ENCODE results near the gene VKORC1.
A peak's percentile ranks its signal among the peaks of the same experiment; 100 is the strongest.
"Not testable (repeated sequence)": the region's sequence is repeated elsewhere in the genome, so short reads cannot be mapped to it uniquely, and the experiment has no call there.

The VKORC1 gene

GRCh38 chr16:31106509-31107464, 12.2 kb upstream of the VKORC1 start:
- no peak for DNase-seq

GRCh38 chr16:31105677-31106213, 11.1 kb upstream of the VKORC1 start:
- peak; percentile 59 for DNase-seq

- DNase-seq: not testable (repeated sequence)
Observed at GRCh38 chr16:31100876-31101641, 6.5 kb upstream of the VKORC1 start.

GRCh38 chr16:31099860-31100638, 5.5 kb upstream of the VKORC1 start:
- DNase-seq: peak; percentile 59

- no peak for DNase-seq
Observed at GRCh38 chr16:31094088-31094423, 541 bp downstream of the VKORC1 start.

- peak; percentile 41 for DNase-seq
Observed at GRCh38 chr16:31093132-31093703, 1.4 kb downstream of the VKORC1 start.

GRCh38 chr16:31092330-31092729, 2.3 kb downstream of the VKORC1 start:
- DNase-seq: no peak

- DNase-seq: no peak
Observed at GRCh38 chr16:31090540-31090939, 4.1 kb downstream of the VKORC1 start.

GRCh38 chr16:31089199-31089598, 5.4 kb downstream of the VKORC1 start:
- no peak for DNase-seq

- DNase-seq: no peak
Observed at GRCh38 chr16:31088459-31089183, 6.0 kb downstream of the VKORC1 start, which contains the start of gene PRSS53. Gene PRSS53 (minus strand): TSS chr16:31088943. CDS start chr16:31088809, 134 bp downstream.

GRCh38 chr16:31087971-31088370, 6.6 kb downstream of the VKORC1 start:
- no peak for DNase-seq

- DNase-seq: no peak
Observed at GRCh38 chr16:31087481-31087880, 7.1 kb downstream of the VKORC1 start.

- DNase-seq: no peak
Observed at GRCh38 chr16:31086629-31086906, 8.0 kb downstream of the VKORC1 start.

- no peak for DNase-seq
Observed at GRCh38 chr16:31085873-31086628, 8.5 kb downstream of the VKORC1 start.

- DNase-seq: no peak
Observed at GRCh38 chr16:31085411-31085810, 9.2 kb downstream of the VKORC1 start.

GRCh38 chr16:31084584-31085302, 9.9 kb downstream of the VKORC1 start:
- DNase-seq: no peak

GRCh38 chr16:31083981-31084380, 10.6 kb downstream of the VKORC1 start:
- no peak for DNase-seq

- DNase-seq: no peak
Observed at GRCh38 chr16:31083556-31083955, 11.0 kb downstream of the VKORC1 start.

- DNase-seq: no peak
Observed at GRCh38 chr16:31083081-31083480, 11.5 kb downstream of the VKORC1 start.

- DNase-seq: no peak
Observed at GRCh38 chr16:31082368-31083045, 12.1 kb downstream of the VKORC1 start.
